ENCODE measurements around the gene TTBK2. TPM values are rescaled to one million over a fixed set of nuclear protein-coding genes. Genes with fewer than 3 reads are reported as not detected.

Gene TTBK2
- polyA plus RNA-seq, 1 donor (not counting 4 experiments of a cell fraction or from before 2014, with no cell fraction given) = 7.3 TPM

DNA sequence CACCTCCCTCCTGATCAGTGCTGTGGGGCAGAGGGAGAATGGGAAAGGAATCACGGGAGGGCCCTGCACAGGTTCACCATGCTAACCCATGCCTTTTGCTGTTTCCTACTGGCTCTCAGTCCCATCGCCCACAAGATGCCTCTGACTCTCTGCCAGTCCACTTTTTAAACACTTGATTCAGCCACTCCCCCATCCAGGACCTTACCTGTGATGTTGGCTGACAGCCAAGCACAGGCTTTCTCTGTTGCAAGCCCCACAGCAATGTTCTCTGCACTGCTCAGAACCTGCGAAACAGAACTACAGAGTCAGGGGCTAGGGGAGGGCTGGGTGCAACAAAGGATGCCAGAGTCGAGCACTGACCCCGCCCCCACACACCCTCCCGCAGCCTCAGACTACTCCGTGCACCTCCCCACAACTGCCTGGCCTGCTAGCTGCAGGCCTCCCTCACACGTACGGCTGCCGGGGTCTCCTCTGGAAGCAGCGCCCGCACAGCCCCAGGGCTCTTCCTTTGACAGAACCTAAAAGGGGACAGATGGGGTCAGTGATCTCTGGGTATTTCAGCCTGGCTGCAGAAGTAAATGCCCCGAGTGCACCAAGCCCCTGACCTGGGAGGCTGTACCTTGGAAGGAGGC lies 192.7 kb downstream of the TTBK2 start:
- no peaks in the 10 kb centered on the region for H3K9me3 ChIP-seq (ENCODE audit: control insufficient read depth, low read depth, low read length)
- dilution Hi-C loops (cut with MboI; ENCODE audit: extremely low pct_ligation_motif_present, low sequenced_read_pairs) = no loop called here
- no peaks in the 10 kb centered on the region for H3K27me3 ChIP-seq (ENCODE audit: control insufficient read depth, extremely low read depth, insufficient read depth, low read length)
- H3K27ac ChIP-seq (ENCODE audit: control insufficient read depth, insufficient read depth, low read length) = no peak overlapping the region
- no peaks in the 10 kb centered on the region for H4K20me1 ChIP-seq (ENCODE audit: control insufficient read depth, extremely low read depth, insufficient read depth, low read length)
- no peak overlapping the region for H3K4me2 ChIP-seq (ENCODE audit: control insufficient read depth, extremely low read depth, insufficient read depth, low read depth, low read length)
- FAIRE-seq (no peak), DNase-seq (ENCODE audit: low read depth, low spot score) (no peak)
- H2AFZ ChIP-seq (ENCODE audit: control insufficient read depth, low read length) = no peak overlapping the region
- H3K36me3 ChIP-seq (ENCODE audit: control insufficient read depth in 2 of 2, extremely low read depth in 1 of 2, insufficient read depth in 2 of 2, low read length in 2 of 2) = peaks cover 41 to 55% of the 10 kb centered on the region in 2 experiments
- no peaks in the 10 kb centered on the region for H3K4me1 ChIP-seq (ENCODE audit: control insufficient read depth, extremely low read depth, insufficient read depth, low read length)
- no peaks in the 10 kb centered on the region for H3K9me1 ChIP-seq (ENCODE audit: control insufficient read depth, extremely low read depth, insufficient read depth, low read length)
- no peak overlapping the region for H3K4me3 ChIP-seq (ENCODE audit: control insufficient read depth in 2 of 3, extremely low read depth in 1 of 3, insufficient read depth in 2 of 3, low read depth in 1 of 3, low read length in 3 of 3)
- no peak overlapping the region for H3K9ac ChIP-seq (ENCODE audit: control insufficient read depth, extremely low read depth, insufficient read depth, low read length)
- TF ChIP-seq EZH2 (IDR thresholded peaks at IDR 0.05; ENCODE audit: low read length) = no peak
- TF ChIP-seq CTCF (optimal IDR thresholded peaks at IDR 0.05 in 1 of 3, IDR thresholded peaks at IDR 0.05 in 1 of 3, conservative IDR thresholded peaks at IDR 0.05 in 1 of 3; ENCODE audit: extremely low read depth in 1 of 3, insufficient read depth in 2 of 3, low read length in 3 of 3) = no peak
- H3K79me2 ChIP-seq (ENCODE audit: control insufficient read depth, insufficient read depth, low read length) = no peaks in the 10 kb centered on the region

DNA sequence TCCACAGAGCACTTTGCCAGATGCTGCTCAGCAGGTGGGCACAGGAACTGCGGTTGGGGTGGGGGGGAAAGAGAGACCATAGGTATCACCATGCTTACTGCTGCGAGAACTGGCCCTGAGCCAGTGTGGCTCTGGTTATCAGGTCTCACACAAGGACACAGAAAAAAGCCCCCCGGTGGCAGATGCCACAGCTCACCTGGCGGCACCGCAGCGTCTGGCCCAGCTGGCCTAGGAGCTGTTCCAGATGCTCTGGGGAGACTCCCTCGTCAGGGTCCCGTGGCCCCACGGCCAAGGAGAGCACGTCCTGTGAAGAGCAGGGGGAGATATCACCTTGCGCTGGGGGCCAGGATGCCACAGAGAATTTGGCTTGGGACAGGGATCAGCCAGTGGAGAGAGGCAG lies 194.5 kb downstream of the TTBK2 start:
- no peak overlapping the region for H3K4me3 ChIP-seq (ENCODE audit: control insufficient read depth in 2 of 3, extremely low read depth in 1 of 3, insufficient read depth in 2 of 3, low read depth in 1 of 3, low read length in 3 of 3)
- H3K4me2 ChIP-seq (ENCODE audit: control insufficient read depth, extremely low read depth, insufficient read depth, low read depth, low read length) = no peak overlapping the region
- H3K79me2 ChIP-seq (ENCODE audit: control insufficient read depth, insufficient read depth, low read length) = no peaks in the 10 kb centered on the region
- TF ChIP-seq EZH2 (IDR thresholded peaks at IDR 0.05; ENCODE audit: low read length) = no peak
- TF ChIP-seq CTCF (optimal IDR thresholded peaks at IDR 0.05 in 1 of 3, IDR thresholded peaks at IDR 0.05 in 1 of 3, conservative IDR thresholded peaks at IDR 0.05 in 1 of 3; ENCODE audit: extremely low read depth in 1 of 3, insufficient read depth in 2 of 3, low read length in 3 of 3) = no peak
- dilution Hi-C loops (cut with MboI; ENCODE audit: extremely low pct_ligation_motif_present, low sequenced_read_pairs) = no loop called here
- peaks cover 30 to 45% of the 10 kb centered on the region in 2 experiments for H3K36me3 ChIP-seq (ENCODE audit: control insufficient read depth in 2 of 2, extremely low read depth in 1 of 2, insufficient read depth in 2 of 2, low read length in 2 of 2)
- H3K9ac ChIP-seq (ENCODE audit: control insufficient read depth, extremely low read depth, insufficient read depth, low read length) = no peak overlapping the region
- DNase-seq (ENCODE audit: low read depth, low spot score) (no peak), FAIRE-seq (no peak)
- H3K4me1 ChIP-seq (ENCODE audit: control insufficient read depth, extremely low read depth, insufficient read depth, low read length) = peaks cover 5% of the 10 kb centered on the region
- no peak overlapping the region for H2AFZ ChIP-seq (ENCODE audit: control insufficient read depth, low read length)
- no peaks in the 10 kb centered on the region for H3K9me1 ChIP-seq (ENCODE audit: control insufficient read depth, extremely low read depth, insufficient read depth, low read length)
- no peak overlapping the region for H3K27ac ChIP-seq (ENCODE audit: control insufficient read depth, insufficient read depth, low read length)
- H3K9me3 ChIP-seq (ENCODE audit: control insufficient read depth, low read depth, low read length) = no peaks in the 10 kb centered on the region
- no peaks in the 10 kb centered on the region for H3K27me3 ChIP-seq (ENCODE audit: control insufficient read depth, extremely low read depth, insufficient read depth, low read length)
- H4K20me1 ChIP-seq (ENCODE audit: control insufficient read depth, extremely low read depth, insufficient read depth, low read length) = no peaks in the 10 kb centered on the region

All from keratinocyte (primary cell).